ENCODE measurements around the gene IL1RAPL2. TPM values are rescaled to one million over a fixed set of nuclear protein-coding genes. Genes with fewer than 3 reads are reported as not detected.
"Not testable (repeated sequence)": the region's sequence is repeated elsewhere in the genome, so short reads cannot be mapped to it uniquely, and the experiment has no call there.

The IL1RAPL2 gene
- polyA plus RNA-seq, 1 donor: 1.1 TPM

GRCh38 chrX:105703876-105704275 is 1137.9 kb downstream of the IL1RAPL2 start:
- DNase-seq: no peak

- no peak for DNase-seq
Observed at GRCh38 chrX:105706041-105706440, 1140.0 kb downstream of the IL1RAPL2 start.

GRCh38 chrX:105711805-105712204 is 1145.8 kb downstream of the IL1RAPL2 start:
- DNase-seq: no peak

- DNase-seq: no peak
Observed at GRCh38 chrX:105715746-105716145, 1149.7 kb downstream of the IL1RAPL2 start.

DNA sequence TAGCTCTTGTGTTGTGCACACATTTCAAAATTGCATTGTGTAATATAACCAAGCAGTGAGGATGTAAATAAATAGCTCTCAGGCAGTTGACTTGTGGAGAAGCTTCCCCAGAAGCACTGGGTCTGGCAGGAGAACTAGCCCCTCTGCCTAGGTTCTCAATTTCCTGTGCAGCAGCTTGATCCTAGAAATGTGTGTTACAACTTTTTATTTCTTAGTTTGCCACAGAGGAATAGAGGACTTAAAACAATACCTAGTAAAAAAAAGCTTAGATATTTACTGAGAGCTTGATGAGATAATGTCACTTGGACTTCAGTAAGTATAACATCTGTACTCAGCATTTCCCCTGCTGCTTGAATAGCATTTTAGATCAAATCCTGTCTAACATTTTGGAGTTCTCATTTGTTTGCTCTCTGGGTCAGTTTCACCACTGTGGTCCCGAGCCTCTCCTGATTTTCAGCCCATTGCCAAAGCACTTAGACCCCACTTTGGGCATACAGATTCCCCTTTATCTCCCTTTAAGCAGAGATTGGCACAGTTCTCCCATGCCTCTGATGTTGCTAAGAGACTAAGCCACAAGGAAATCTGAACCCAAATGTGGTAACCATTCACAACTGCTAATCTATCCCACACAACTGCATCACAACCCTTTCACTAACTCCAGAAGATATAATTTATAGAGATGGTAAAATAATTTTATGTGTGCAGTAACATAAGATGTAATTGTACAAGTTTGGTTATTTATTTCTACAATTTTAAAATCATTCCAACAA is 1158.2 kb downstream of the IL1RAPL2 start:
- no peak for DNase-seq

DNA sequence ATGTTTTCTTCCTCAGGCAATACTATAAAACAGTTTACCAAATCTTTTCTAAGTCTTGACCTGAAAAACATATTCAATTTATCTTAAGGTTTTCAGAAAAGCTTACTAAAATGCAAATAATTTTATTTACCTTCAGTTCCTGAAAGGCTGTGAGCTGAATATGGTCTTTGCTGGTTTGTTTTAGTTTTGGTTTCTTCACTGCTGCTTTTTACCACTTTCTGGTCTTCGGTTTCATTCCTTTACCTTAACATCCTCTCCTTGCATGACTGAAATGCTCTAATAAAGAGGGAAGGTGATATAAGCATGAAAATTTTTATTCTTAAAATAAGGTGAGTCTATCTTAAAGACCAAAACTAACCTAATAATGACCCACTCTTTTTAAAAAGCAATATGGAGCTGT is 1159.2 kb downstream of the IL1RAPL2 start:
- no peak for DNase-seq

GRCh38 chrX:105738162-105738561 is 1172.2 kb downstream of the IL1RAPL2 start:
- no peak for DNase-seq

DNA sequence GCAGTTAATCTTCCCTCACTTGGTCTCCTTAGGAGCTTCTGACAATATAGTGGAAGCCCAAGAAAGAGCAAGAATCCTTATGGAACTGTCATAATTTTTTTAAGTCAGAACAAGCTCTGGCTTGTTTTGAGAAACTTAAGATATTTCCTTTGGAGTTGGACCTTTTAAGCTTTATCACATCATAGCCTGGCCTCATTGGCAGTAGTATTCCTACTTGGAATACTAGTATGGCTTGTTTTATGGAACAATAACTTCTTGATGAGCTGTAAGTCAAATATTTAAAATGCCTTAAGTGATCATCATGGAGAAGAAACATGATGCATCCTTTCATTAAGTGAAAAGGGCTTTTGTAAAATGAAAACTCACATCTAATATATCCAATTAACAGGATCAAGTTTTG is 1178.3 kb downstream of the IL1RAPL2 start:
- no peak for DNase-seq

DNA sequence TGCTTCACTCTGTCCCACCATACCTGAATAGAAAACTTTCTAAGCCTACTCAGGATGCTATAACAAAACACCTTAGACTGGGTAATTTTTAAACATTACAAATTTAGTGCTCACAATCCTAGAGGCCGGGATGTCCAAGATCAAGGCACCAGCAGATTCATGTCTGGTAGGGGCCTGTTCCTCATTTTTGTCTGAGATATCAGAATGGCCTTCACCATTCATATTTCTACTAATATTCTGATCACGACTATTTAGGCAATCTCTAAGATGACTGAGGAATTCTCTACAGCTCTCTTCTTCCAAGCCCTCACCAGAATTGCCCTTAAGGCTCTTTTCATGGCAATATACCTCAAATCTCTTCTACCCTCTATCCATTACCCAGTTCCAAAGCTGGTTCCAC is 1178.9 kb downstream of the IL1RAPL2 start:
- DNase-seq: no peak

GRCh38 chrX:105745863-105746262 is 1179.9 kb downstream of the IL1RAPL2 start:
- no peak for DNase-seq

- no peak for DNase-seq
Observed at GRCh38 chrX:105752338-105752956, 1186.4 kb downstream of the IL1RAPL2 start.

DNA sequence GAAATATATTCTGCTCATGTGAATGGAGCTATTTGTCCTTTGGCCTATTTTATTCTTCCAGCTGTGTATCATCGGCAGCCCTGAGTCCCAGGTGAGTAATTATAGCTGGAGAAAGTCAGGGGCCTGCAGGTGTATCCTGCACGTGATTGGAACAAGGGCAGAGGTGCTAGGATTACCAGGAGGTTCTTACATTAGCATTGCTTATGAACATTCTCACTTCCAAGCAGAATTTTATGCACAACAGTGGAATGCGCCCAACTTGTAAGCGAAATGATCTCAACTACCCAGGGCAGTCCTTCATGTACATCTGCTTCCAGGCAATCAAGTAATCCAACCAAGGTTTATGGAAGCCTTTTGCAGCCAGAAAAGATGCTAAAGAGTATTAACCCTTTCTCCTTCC is 1187.4 kb downstream of the IL1RAPL2 start:
- DNase-seq: no peak

- no peak for DNase-seq
Observed at GRCh38 chrX:105754286-105754964, 1188.4 kb downstream of the IL1RAPL2 start.

DNA sequence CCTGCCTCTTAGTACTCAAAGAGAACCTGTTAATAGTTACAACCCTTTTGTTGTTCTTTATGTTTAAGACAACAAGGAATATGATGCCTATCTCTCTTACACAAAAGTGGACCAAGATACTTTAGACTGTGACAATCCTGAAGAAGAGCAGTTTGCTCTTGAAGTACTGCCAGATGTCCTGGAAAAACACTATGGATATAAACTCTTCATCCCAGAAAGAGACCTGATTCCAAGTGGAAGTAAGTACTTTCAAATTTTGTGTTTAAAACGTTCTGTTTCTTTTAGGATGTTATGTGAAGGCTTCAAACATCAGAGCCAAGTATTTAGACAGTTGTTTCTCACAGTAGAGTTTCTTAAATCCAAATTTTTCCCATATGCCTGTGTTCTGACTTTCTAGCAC is 1189.1 kb downstream of the IL1RAPL2 start:
- DNase-seq: no peak

DNA sequence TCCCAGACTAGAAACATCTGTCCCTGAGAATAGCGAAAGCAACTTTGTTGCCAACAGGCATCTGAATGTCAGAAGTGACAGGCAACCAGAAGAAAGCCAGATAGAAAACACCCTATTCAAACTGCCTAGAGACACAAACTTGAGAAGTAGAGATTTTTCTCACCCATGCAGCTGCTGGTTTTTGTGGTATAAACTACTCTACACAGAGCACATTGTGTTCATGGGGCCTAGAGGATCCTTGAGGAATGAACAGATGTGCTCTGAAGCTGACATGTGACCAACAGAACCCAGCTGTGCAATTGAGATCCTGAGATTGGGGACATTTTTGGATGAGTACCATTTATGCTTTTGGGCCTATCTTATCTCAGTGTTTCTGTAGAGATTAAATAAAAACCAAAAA is 1192.8 kb downstream of the IL1RAPL2 start:
- no peak for DNase-seq

DNA sequence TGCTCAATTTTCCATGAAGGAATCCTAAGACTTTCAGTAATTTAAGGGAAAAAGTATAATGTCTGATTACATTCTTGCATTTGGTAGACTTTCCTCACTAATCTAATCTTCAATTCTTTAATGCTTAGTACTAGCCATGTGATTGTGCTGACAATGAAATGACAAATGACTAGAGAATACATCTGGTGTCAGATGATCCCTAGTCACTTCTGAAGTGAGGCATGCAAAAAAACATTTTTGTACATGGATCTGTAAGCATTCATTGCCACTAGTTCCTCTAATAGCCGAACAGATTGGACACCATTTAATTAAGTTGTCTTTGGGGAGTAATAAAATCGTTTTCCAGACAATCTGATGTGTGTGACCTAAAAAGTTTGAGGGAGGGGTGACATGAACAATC is 1193.6 kb downstream of the IL1RAPL2 start:
- no peak for DNase-seq

DNA sequence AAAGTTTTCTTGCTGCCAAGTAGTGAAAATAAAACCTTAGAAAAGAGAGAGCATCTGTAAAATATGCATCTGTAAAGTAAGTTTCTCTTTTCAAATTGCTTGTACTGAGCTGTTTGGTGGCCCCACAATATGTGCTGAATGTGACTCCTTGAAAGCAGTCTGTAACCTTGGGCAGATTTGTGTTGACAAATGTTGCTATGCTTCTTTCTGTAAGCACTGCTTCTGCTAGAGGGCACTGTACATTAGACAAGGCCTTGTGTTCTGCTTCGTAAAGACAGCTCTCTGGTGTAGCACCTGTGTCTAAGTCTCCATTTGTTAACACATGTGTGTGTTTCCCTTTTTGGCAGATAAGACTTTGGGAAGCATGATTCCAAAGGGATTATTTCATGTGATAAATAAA is 1199.7 kb downstream of the IL1RAPL2 start:
- DNase-seq: peak; percentile 3

DNA sequence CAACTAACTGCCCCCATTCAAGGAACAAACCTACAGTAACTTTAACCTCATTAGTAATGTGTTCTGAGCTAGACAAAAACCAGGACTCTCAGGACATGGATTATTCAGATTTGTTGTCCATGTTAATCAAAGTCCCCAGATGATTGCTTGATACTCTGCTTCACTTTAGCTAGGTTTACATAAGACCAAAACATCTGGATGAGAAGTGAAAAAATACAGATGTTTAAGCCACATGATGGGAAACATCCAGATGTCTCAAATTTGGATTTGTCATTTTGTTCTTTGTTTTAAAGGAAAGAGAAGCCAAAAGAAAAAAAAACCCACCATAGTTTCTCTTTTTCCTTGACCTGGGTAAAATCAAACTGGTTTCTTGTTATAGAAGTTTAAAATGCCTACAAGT is 1207.8 kb downstream of the IL1RAPL2 start:
- no peak for DNase-seq

GRCh38 chrX:105775679-105776078 is 1209.7 kb downstream of the IL1RAPL2 start:
- DNase-seq: no peak

GRCh38 chrX:105781804-105782203 is 1215.8 kb downstream of the IL1RAPL2 start:
- no peak for DNase-seq

DNA sequence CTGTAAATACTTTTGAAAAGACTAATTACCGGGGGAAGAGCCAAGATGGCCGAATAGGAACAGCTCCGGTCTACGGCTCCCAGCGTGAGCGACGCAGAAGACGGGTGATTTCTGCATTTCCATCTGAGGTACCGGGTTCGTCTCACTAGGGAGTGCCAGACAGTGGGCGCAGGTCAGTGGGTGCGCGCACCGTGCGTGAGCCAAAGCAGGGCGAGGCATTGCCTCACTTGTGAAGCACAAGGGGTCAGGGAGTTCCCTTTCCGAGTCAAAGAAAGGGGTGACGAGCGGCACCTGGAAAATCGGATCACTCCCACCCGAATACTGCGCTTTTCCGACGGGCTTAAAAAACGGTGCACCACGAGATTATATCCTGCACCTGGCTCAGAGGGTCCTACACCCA is 1230.9 kb downstream of the IL1RAPL2 start:
- not testable (repeated sequence) for DNase-seq

DNA sequence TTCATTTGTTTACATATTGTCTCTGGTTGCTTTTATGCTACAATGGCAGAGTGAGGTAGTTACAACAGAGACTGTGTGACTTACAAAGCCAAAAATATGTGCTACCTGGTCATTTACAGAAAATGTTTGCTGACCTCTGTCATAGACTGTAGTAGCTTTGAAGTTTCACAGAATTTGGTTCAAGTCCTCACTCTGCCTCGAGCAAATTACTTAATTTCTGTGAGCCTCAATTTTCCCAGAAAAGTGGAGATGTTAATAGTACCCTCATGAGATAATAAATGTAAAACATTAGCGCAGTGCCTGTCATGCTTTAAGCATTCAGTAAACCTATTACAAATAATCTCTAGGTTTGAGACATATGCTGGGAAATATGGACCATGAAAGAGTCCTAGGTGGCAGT is 1237.9 kb downstream of the IL1RAPL2 start:
- DNase-seq: no peak

DNA sequence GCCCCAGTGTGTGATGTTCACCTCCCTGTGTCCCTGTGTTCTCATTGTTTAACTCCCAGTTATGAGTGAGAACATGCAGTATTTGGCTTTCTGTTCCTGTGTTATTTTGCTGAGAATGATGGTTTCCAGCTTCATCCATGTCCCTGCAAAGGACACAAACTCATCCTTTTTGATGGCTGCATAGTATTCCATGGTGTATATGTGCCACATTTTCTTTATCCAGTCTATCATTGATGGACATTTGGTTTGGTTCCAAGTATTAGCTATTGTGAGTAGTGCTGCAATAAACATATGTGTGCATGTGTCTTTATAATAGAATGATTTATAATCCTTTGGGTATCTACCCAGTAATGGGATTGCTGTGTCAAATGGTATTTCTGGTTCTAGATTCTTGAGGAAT is 1239.7 kb downstream of the IL1RAPL2 start:
- DNase-seq: not testable (repeated sequence)
